Heart left ventricle (tissue), 13 donors: ENCODE data around the gene BRAP.

Source experiments
- POLR2A ChIP-seq, 2 donors: fragments of 450-650 bp; IDR thresholded peaks; one replicate each; pipeline ENCODE4 v1.6.1; 2017; ENCODE audit warnings: antibody characterized with exemption in 2 of 2, mild to moderate bottlenecking in 2 of 2, moderate library complexity in 2 of 2
- TF ChIP-seq, protein P1 (sequence below), 12 donors: fragments of 200-600 bp; sonication (generic) in 4 of 12; IDR thresholded peaks; one replicate each; pipeline versions ENCODE4 v1.5.0 to v1.8.0; 2018 to 2022; ENCODE audit warnings: antibody characterized with exemption in 12 of 12, mild to moderate bottlenecking in 5 of 12
- donor health status: ischemic (EF 13 %, LVEDD 7.1; RV severe dilation, severe dysfunction).
- donor health status: DM: no; HTN: yes; CAD: no.
- donor health status: DM: no; HTN: no; CAD: no.
- donor health status: ischemic (EF 25% LVEDD 6.9; RV normal size, moderate dysfunction).
- donor health status: ischemic (EF 25% LVEDD 5.7; RV mildly dilated, moderate dysfunction).
- donor health status: ischemic (EF 35%, LVEDD 5.7; RV mildly dilated, moderate dysfunction).
- donor health status: nonischemic (EF 11% LVEDD 7.7; RV severe dilation, severe dysfunction).
- donor health status: DM: yes; HTN: yes; CAD: no.
- donor health status: PGD.
- donor health status: ischemic (EF 29% LVEDD 5.4; RV normal size, mild dysfunction).
- donor health status: nonischemic (EF 23%, LVEDD 6.1; RV moderate dilation, normal function).

DNA sequence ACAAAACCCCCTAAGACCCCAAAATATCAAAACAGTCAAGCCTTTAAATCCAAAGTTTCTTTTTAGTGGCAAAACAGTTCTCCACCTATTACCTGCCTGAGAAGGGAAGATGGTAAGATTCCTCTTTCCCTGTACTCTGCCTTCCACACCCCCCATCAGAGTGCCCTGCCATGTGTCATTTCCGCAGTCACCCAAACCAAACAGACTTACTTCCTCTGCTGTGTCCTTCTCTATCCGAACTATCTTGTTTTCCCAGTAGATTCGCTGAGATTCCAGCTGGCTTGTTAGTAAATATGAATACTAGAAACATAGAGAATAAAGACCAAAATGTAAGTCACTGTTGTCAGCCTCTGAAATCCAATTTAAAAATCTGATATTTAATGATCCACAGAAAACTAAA lies 30.4 kb downstream of the BRAP start:
- TF ChIP-seq POLR2A (IDR thresholded peaks at IDR 0.05) = no peak
- TF ChIP-seq, protein P1, sequence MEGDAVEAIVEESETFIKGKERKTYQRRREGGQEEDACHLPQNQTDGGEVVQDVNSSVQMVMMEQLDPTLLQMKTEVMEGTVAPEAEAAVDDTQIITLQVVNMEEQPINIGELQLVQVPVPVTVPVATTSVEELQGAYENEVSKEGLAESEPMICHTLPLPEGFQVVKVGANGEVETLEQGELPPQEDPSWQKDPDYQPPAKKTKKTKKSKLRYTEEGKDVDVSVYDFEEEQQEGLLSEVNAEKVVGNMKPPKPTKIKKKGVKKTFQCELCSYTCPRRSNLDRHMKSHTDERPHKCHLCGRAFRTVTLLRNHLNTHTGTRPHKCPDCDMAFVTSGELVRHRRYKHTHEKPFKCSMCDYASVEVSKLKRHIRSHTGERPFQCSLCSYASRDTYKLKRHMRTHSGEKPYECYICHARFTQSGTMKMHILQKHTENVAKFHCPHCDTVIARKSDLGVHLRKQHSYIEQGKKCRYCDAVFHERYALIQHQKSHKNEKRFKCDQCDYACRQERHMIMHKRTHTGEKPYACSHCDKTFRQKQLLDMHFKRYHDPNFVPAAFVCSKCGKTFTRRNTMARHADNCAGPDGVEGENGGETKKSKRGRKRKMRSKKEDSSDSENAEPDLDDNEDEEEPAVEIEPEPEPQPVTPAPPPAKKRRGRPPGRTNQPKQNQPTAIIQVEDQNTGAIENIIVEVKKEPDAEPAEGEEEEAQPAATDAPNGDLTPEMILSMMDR (IDR thresholded peaks at IDR 0.05) = no peak
